GM12878 (cell line): Measurements from ENCODE around the gene MEIG1. TPM values are rescaled to one million over a fixed set of nuclear protein-coding genes. Genes with fewer than 3 reads are reported as not detected.

ENCODE experiments used
- CHD2 ChIP-seq: IDR thresholded peaks from 2 replicates; pipeline ENCODE4 v1.6.1; 2011; ENCODE audit warnings: low read depth, low read length, improper control_type of control experiment, borderline replicate concordance
- CTCF ChIP-seq, 3 experiments: IDR thresholded peaks in 2 of 3; conservative IDR thresholded peaks in 1 of 3; 2 replicates each; pipeline ENCODE4 v1.5.1; 2011; ENCODE audit warnings: low read depth in 3 of 3, low read length in 3 of 3, mild to moderate bottlenecking in 3 of 3, control low read depth in 2 of 3, moderate library complexity in 2 of 3, inconsistent platforms in 1 of 3, mixed read lengths in 1 of 3; ENCODE audit not compliant: control insufficient read depth in 2 of 3, insufficient read depth in 1 of 3; ENCODE audit errors: extremely low read depth in 1 of 3
- KLF5 ChIP-seq: fragments of 450-650 bp; IDR thresholded peaks from 2 replicates; pipeline ENCODE4 v1.6.1; 2014; ENCODE audit warnings: mild to moderate bottlenecking; ENCODE audit not compliant: partially characterized antibody
- MLLT1 ChIP-seq: fragments of 450-650 bp; IDR thresholded peaks from 2 replicates; pipeline ENCODE4 v1.6.1; 2016; ENCODE audit warnings: mild to moderate bottlenecking
- NFYB ChIP-seq: IDR thresholded peaks from 2 replicates; pipeline ENCODE4 v1.6.1; 2011; ENCODE audit warnings: low read depth, mild to moderate bottlenecking, low read length, improper control_type of control experiment, moderate library complexity; ENCODE audit not compliant: insufficient read depth
- REST ChIP-seq: IDR thresholded peaks from 2 replicates; pipeline ENCODE4 v1.6.1; 2012; ENCODE audit warnings: mild to moderate bottlenecking, low read depth, low read length
- SUPT20H ChIP-seq: IDR thresholded peaks from 2 replicates; pipeline ENCODE4 v1.6.1; 2011; ENCODE audit warnings: low read depth, mild to moderate bottlenecking, low read length, moderate library complexity, borderline replicate concordance; ENCODE audit not compliant: control insufficient read depth
- YY1 ChIP-seq: IDR thresholded peaks from 2 replicates; pipeline ENCODE4 v1.6.1; 2011; ENCODE audit warnings: low read depth, mild to moderate bottlenecking, low read length
- polyA plus RNA-seq, 11 experiments: library from polyadenylated mRNA; depleted of rRNA in 4 of 11; unstranded in 6 of 11; stranded (reverse) in 5 of 11; fragments of >200 nt; fragmentation: Nextera tagmentation in 4 of 11; fragmentation: Illumina TruSeq in 1 of 11; extraction: Ambion mirVana in 4 of 11; extraction: Trizol in 1 of 11; gene quantifications; 1 replicate in 1 of 11; 2 replicates in 10 of 11; pipeline versions ENCODE4 v1.2.1 to v1.2.3, GENCODE V29; 2011 to 2016; ENCODE audit warnings: inconsistent platforms in 2 of 11, missing spikeins in 2 of 11, low read depth in 1 of 11
- total RNA-seq, 4 experiments: library from RNA; depleted of rRNA in 3 of 4; stranded (reverse); fragments of >200 nt in 3 of 4; fragmentation: Illumina TruSeq in 1 of 4; extraction: Trizol in 1 of 4; gene quantifications; 2 replicates each; pipeline versions ENCODE4 v1.2.1 to v1.2.3, GENCODE V29; 2013 to 2021
- TF ChIP-seq, protein P1 (sequence below): IDR thresholded peaks from 2 replicates; pipeline ENCODE4 v1.6.1; 2011; ENCODE audit warnings: borderline replicate concordance, low read depth, mild to moderate bottlenecking, moderate library complexity, mixed read lengths, low read length; ENCODE audit not compliant: insufficient read depth; ENCODE audit errors: extremely low read length

Gene MEIG1
- total and polyA plus RNA-seq, 10 of the 15 experiments (the other 5 are each of a cell fraction or from before 2014, with no cell fraction given), result 0.13 to 1.9 (median 0.80) TPM; not detected in 2

- TF ChIP-seq YY1, result no peak
- TF ChIP-seq CHD2, result no peak
- TF ChIP-seq NFYB, result no peak
- TF ChIP-seq SUPT20H, result no peak
- no peak for TF ChIP-seq CTCF (IDR thresholded peaks at IDR 0.05 in 2 of 3, conservative IDR thresholded peaks at IDR 0.05 in 1 of 3; ENCODE audit: control insufficient read depth in 2 of 3, extremely low read depth in 1 of 3, insufficient read depth in 1 of 3, low read depth in 3 of 3, low read length in 3 of 3)
- TF ChIP-seq REST, result no peak
- TF ChIP-seq, protein P1, sequence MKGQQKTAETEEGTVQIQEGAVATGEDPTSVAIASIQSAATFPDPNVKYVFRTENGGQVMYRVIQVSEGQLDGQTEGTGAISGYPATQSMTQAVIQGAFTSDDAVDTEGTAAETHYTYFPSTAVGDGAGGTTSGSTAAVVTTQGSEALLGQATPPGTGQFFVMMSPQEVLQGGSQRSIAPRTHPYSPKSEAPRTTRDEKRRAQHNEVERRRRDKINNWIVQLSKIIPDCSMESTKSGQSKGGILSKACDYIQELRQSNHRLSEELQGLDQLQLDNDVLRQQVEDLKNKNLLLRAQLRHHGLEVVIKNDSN, result no peak
- TF ChIP-seq MLLT1, result no peak
- TF ChIP-seq KLF5, result no peak
Observed at GRCh38 chr10:14916600-14916999, 42.6 kb upstream of the MEIG1 start (continued).
